Measurements from ENCODE around the gene CHAC2. TPM values are rescaled to one million over a fixed set of nuclear protein-coding genes. Genes with fewer than 3 reads are reported as not detected.

CHAC2 gene
- total and polyA plus RNA-seq, 8 donors = 0.45 to 6.6 (median 4.1) TPM; not detected in 2

- TF ChIP-seq CTCF (IDR thresholded peaks at IDR 0.05) (no peak), POLR2AphosphoS5 (IDR thresholded peaks at IDR 0.05) (no peak), POLR2A (IDR thresholded peaks at IDR 0.05) (no peak), EP300 (IDR thresholded peaks at IDR 0.05) (no peak)
- no peak for DNase-seq
- H3K4me1 ChIP-seq = peaks cover 0 to 5% (median 0%) of the 10 kb centered on the region in 4 donors
- peaks cover 0 to 30% (median 22%) of the 10 kb centered on the region in 4 donors for H3K36me3 ChIP-seq
- H3K27me3 ChIP-seq = no peaks in the 10 kb centered on the region
- H3K27ac ChIP-seq = no peak overlapping the region
- intact Hi-C loops (cut with DNase I; ENCODE audit: low total_unique reads) = no loop called here
- no peaks in the 10 kb centered on the region for H3K9me3 ChIP-seq
- H3K4me3 ChIP-seq = no peak overlapping the region
- WGBS, 5 donors = 92 to 97% (median 96%) methylated on average over 3 of the region's 3 CpGs
Measured at GRCh38 chr2:53727921-53728320, 39.7 kb upstream of the CHAC2 start.

GRCh38 chr2:53729143-53729762 lies 38.4 kb upstream of the CHAC2 start:
- peaks cover 0 to 39% (median 29%) of the 10 kb centered on the region in 4 donors for H3K36me3 ChIP-seq
- 73 to 96% (median 91%) methylated on average over 1 of the region's 1 CpG for WGBS, 5 donors
- no peak for DNase-seq
- intact Hi-C loops (cut with DNase I; ENCODE audit: low total_unique reads) = no loop called here
- no peak for TF ChIP-seq POLR2AphosphoS5 (IDR thresholded peaks at IDR 0.05)
- no peak for TF ChIP-seq EP300 (IDR thresholded peaks at IDR 0.05)
- no peak for TF ChIP-seq POLR2A (IDR thresholded peaks at IDR 0.05)
- no peak for TF ChIP-seq CTCF (IDR thresholded peaks at IDR 0.05)
- H3K27ac ChIP-seq = no peak overlapping the region
- no peak overlapping the region for H3K4me3 ChIP-seq
- H3K27me3 ChIP-seq = no peaks in the 10 kb centered on the region
- no peaks in the 10 kb centered on the region for H3K9me3 ChIP-seq
- H3K4me1 ChIP-seq = no peaks in the 10 kb centered on the region

- Histone ChIP-seq H3K9me3 (no peaks in the 10 kb centered on the region), H3K27ac (no peak overlapping the region), H3K4me3 (no peak overlapping the region), H3K4me1 (no peaks in the 10 kb centered on the region), H3K36me3 (peaks cover 0 to 20% (median 13%) of the 10 kb centered on the region in 4 donors), H3K27me3 (no peaks in the 10 kb centered on the region)
- no peak for DNase-seq
- intact Hi-C loops (cut with DNase I; ENCODE audit: low total_unique reads) = no loop called here
- 94 to 96% (median 96%) methylated on average over 5 of the region's 5 CpGs for WGBS, 5 donors
- TF ChIP-seq EP300 (IDR thresholded peaks at IDR 0.05) = no peak
- no peak for TF ChIP-seq POLR2AphosphoS5 (IDR thresholded peaks at IDR 0.05)
- TF ChIP-seq CTCF (IDR thresholded peaks at IDR 0.05) = no peak
- TF ChIP-seq POLR2A (IDR thresholded peaks at IDR 0.05) = no peak
Measured at GRCh38 chr2:53737091-53737490, 30.5 kb upstream of the CHAC2 start.

GRCh38 chr2:53739032-53739431 lies 28.6 kb upstream of the CHAC2 start:
- intact Hi-C loops (cut with DNase I; ENCODE audit: low total_unique reads) = no loop called here
- 76 to 94% (median 84%) methylated on average over 1 of the region's 1 CpG for WGBS, 5 donors
- no peak for TF ChIP-seq EP300 (IDR thresholded peaks at IDR 0.05)
- TF ChIP-seq POLR2A (IDR thresholded peaks at IDR 0.05) = no peak
- no peak for TF ChIP-seq CTCF (IDR thresholded peaks at IDR 0.05)
- TF ChIP-seq POLR2AphosphoS5 (IDR thresholded peaks at IDR 0.05) = no peak

More at GRCh38 chr2:53739032-53739431, 28.6 kb upstream of the CHAC2 start:
- peaks cover 0 to 13% (median 7%) of the 10 kb centered on the region in 4 donors for H3K36me3 ChIP-seq
- no peak overlapping the region for H3K4me3 ChIP-seq
- H3K27ac ChIP-seq = no peak overlapping the region
- peaks cover 0 to 1% (median 0%) of the 10 kb centered on the region in 4 donors for H3K4me1 ChIP-seq
- no peak for DNase-seq
- no peaks in the 10 kb centered on the region for H3K9me3 ChIP-seq
- H3K27me3 ChIP-seq = no peaks in the 10 kb centered on the region

All from stomach (tissue), 9 donors.